G401 (cell line): Measurements from ENCODE around the gene KCNF1. TPM values are rescaled to one million over a fixed set of nuclear protein-coding genes. Genes with fewer than 3 reads are reported as not detected.
A peak's percentile ranks its signal among the peaks of the same experiment; 100 is the strongest.

Source experiments
- DNase-seq: peaks from one replicate; pipeline ENCODE4 v3.0.0-alpha.2; 2015; ENCODE audit warnings: low spot score
- in situ Hi-C: cut with HindIII; loops from 2 replicates; pipeline ENCODE4 v1.10.0; 2016; ENCODE audit warnings: low sequenced_read_pairs, mixed read lengths
- total RNA-seq: library from RNA; depleted of rRNA; stranded (reverse); fragments of >200 nt; shearing (Covaris generic); gene quantifications from 2 replicates; pipeline ENCODE4 v1.2.3, GENCODE V29; 2014

Gene KCNF1
- total RNA-seq, 1 experiment from 2014 or later: 1.9 TPM

- peak; percentile 21 for DNase-seq
- in situ Hi-C loops: no loop called here
These were observed 11.3 kb upstream of the KCNF1 start for GRCh38 chr2:10900216-10901109.

GRCh38 chr2:10901160-10901939 lies 10.4 kb upstream of the KCNF1 start:
- in situ Hi-C loops: no loop called here
- no peak for DNase-seq

- in situ Hi-C loops: no loop called here
- DNase-seq: no peak
These were observed 7.9 kb upstream of the KCNF1 start for GRCh38 chr2:10903861-10904210.

- no peak for DNase-seq
- in situ Hi-C loops: no loop called here
These were observed 7.3 kb upstream of the KCNF1 start for GRCh38 chr2:10904455-10904854.

GRCh38 chr2:10905006-10905861 lies 6.5 kb upstream of the KCNF1 start:
- DNase-seq: no peak
- in situ Hi-C loops: no loop called here

GRCh38 chr2:10905862-10906143 lies 5.9 kb upstream of the KCNF1 start:
- in situ Hi-C loops: no loop called here
- DNase-seq: no peak

GRCh38 chr2:10906926-10907625 lies 4.7 kb upstream of the KCNF1 start:
- DNase-seq: no peak
- in situ Hi-C loops: no loop called here

GRCh38 chr2:10908195-10908594 lies 3.5 kb upstream of the KCNF1 start:
- no peak for DNase-seq
- in situ Hi-C loops: no loop called here

GRCh38 chr2:10909050-10909995 lies 2.4 kb upstream of the KCNF1 start:
- no peak for DNase-seq
- in situ Hi-C loops: no loop called here

GRCh38 chr2:10909996-10910341 lies 1.8 kb upstream of the KCNF1 start:
- no peak for DNase-seq
- in situ Hi-C loops: no loop called here

- DNase-seq: no peak
- in situ Hi-C loops: no loop called here
These were observed 1.1 kb upstream of the KCNF1 start for GRCh38 chr2:10910625-10911024.

GRCh38 chr2:10912076-10912731 lies 470 bp downstream of the KCNF1 start:
- DNase-seq: no peak
- in situ Hi-C loops: no loop called here

GRCh38 chr2:10912796-10913455 lies 1.2 kb downstream of the KCNF1 start:
- in situ Hi-C loops: no loop called here
- DNase-seq: no peak

GRCh38 chr2:10913501-10914271 lies 2.0 kb downstream of the KCNF1 start:
- in situ Hi-C loops: no loop called here
- DNase-seq: no peak

- in situ Hi-C loops: no loop called here
- no peak for DNase-seq
These were observed 2.5 kb downstream of the KCNF1 start for GRCh38 chr2:10914272-10914693.

- no peak for DNase-seq
These were observed 3.5 kb downstream of the KCNF1 start for GRCh38 chr2:10915236-10915635.

More at GRCh38 chr2:10915236-10915635, 3.5 kb downstream of the KCNF1 start:
- in situ Hi-C loops: no loop called here
